CD14-positive monocyte (primary cell): ENCODE results near the gene GSTT4. TPM values are rescaled to one million over a fixed set of nuclear protein-coding genes. Genes with fewer than 3 reads are reported as not detected.
A peak's percentile ranks its signal among the peaks of the same experiment; 100 is the strongest.

Experiments
- DNase-seq, 3 donors: peaks; one replicate each; pipeline ENCODE4 v3.0.0-alpha.2; 2011 to 2022
- H2AFZ ChIP-seq: 2 replicates; pipeline ENCODE4 v1.6.0; 2012; ENCODE audit warnings: mild to moderate bottlenecking, low read depth, low read length, inconsistent platforms; ENCODE audit not compliant: insufficient read depth, poor library complexity, severe bottlenecking
- H3K27ac ChIP-seq, 2 donors: 1 replicate in 1 of 2; 2 replicates in 1 of 2; pipeline ENCODE4 v1.5.1; 2012 to 2013; ENCODE audit warnings: low read length in 2 of 2, control low read depth in 1 of 2, inconsistent platforms in 1 of 2, low read depth in 1 of 2, mild to moderate bottlenecking in 1 of 2
- H3K27me3 ChIP-seq, 2 donors: one replicate each; pipeline versions ENCODE4 v1.6.0 to v1.6.1; 2011 to 2013; ENCODE audit warnings: low read length in 2 of 2; ENCODE audit not compliant: control insufficient read depth in 2 of 2, insufficient read depth in 2 of 2
- H3K36me3 ChIP-seq, 2 donors: replicated peaks in 1 of 2; 1 replicate in 1 of 2; 2 replicates in 1 of 2; pipeline versions ENCODE4 v1.5.1 to v1.6.1; 2012 to 2013; ENCODE audit warnings: low read length in 2 of 2, control low read depth in 1 of 2, inconsistent platforms in 1 of 2, mild to moderate bottlenecking in 1 of 2; ENCODE audit not compliant: insufficient read depth in 2 of 2, control insufficient read depth in 1 of 2
- H3K4me1 ChIP-seq, 2 donors: 1 replicate in 1 of 2; 2 replicates in 1 of 2; pipeline versions ENCODE4 v1.5.1 to v1.6.1; 2012 to 2013; ENCODE audit warnings: low read length in 2 of 2, control low read depth in 1 of 2, inconsistent platforms in 1 of 2, mild to moderate bottlenecking in 1 of 2, moderate library complexity in 1 of 2; ENCODE audit not compliant: insufficient read depth in 2 of 2, control insufficient read depth in 1 of 2
- H3K4me2 ChIP-seq: replicated peaks from 2 replicates; pipeline ENCODE3; 2012; ENCODE audit warnings: low read length, moderate library complexity, mild to moderate bottlenecking; ENCODE audit not compliant: poor library complexity, severe bottlenecking; ENCODE audit errors: extremely low read depth
- H3K4me3 ChIP-seq, 3 experiments: fragments of 200-600 bp in 1 of 3; sonication (generic) in 1 of 3; replicated peaks in 1 of 3; 1 replicate in 2 of 3; 2 replicates in 1 of 3; pipeline ENCODE4 v1.5.1; 2011 to 2013; ENCODE audit warnings: low read length in 3 of 3, mild to moderate bottlenecking in 3 of 3, control low read depth in 2 of 3, low read depth in 2 of 3, inconsistent platforms in 1 of 3, moderate library complexity in 1 of 3
- H3K79me2 ChIP-seq: 2 replicates; pipeline ENCODE4 v1.6.0; 2012; ENCODE audit warnings: mild to moderate bottlenecking, control low read depth, inconsistent platforms, low read length, moderate library complexity; ENCODE audit not compliant: insufficient read depth
- H3K9ac ChIP-seq: 2 replicates; pipeline ENCODE4 v1.6.0; 2017; ENCODE audit warnings: low read length, mild to moderate bottlenecking; ENCODE audit not compliant: insufficient read depth, poor library complexity, severe bottlenecking
- H3K9me3 ChIP-seq, 2 donors: replicated peaks in 1 of 2; 1 replicate in 1 of 2; 2 replicates in 1 of 2; pipeline versions ENCODE4 v1.5.1 to v1.6.1; 2012 to 2013; ENCODE audit warnings: low read length in 2 of 2, control low read depth in 1 of 2; ENCODE audit not compliant: control insufficient read depth in 1 of 2, insufficient read depth in 1 of 2
- H4K20me1 ChIP-seq: 2 replicates; pipeline ENCODE4 v1.6.0; 2012; ENCODE audit warnings: mild to moderate bottlenecking, low read length, control low read depth, moderate library complexity; ENCODE audit not compliant: insufficient read depth
- H3K27ac Mint-ChIP-seq, 7 donors: one replicate each; pipeline ENCODE4 v1.8.0; 2020; ENCODE audit warnings: mild to moderate bottlenecking in 7 of 7, mixed read lengths in 7 of 7, moderate library complexity in 6 of 7, inconsistent platforms in 2 of 7
- H3K27me3 Mint-ChIP-seq, 3 donors: one replicate each; pipeline ENCODE4 v1.8.0; 2021 to 2022; ENCODE audit warnings: low read depth in 3 of 3, mild to moderate bottlenecking in 3 of 3, mixed read lengths in 3 of 3, moderate library complexity in 3 of 3, inconsistent platforms in 1 of 3
- H3K36me3 Mint-ChIP-seq, 2 donors: one replicate each; pipeline ENCODE4 v1.8.0; 2020; ENCODE audit warnings: mixed read lengths in 2 of 2, inconsistent platforms in 1 of 2, mild to moderate bottlenecking in 1 of 2
- H3K4me1 Mint-ChIP-seq: one replicate; pipeline ENCODE4 v1.8.0; 2020; ENCODE audit warnings: mild to moderate bottlenecking, mixed read lengths
- H3K4me3 Mint-ChIP-seq, 2 donors: one replicate each; pipeline ENCODE4 v1.8.0; 2020; ENCODE audit warnings: mild to moderate bottlenecking in 2 of 2, mixed read lengths in 2 of 2, moderate library complexity in 1 of 2
- H3K9me3 Mint-ChIP-seq, 7 donors: one replicate each; pipeline ENCODE4 v1.8.0; 2020 to 2022; ENCODE audit warnings: mixed read lengths in 7 of 7, mild to moderate bottlenecking in 6 of 7, moderate library complexity in 6 of 7, inconsistent platforms in 2 of 7
- WGBS: methylation state at CpG from one replicate; pipeline ENCODE4 v1.1.5; 2013; ENCODE audit warnings: missing lambda C conversion rate; ENCODE audit not compliant: insufficient coverage; 5-methylcytosine and 5-hydroxymethylcytosine counted together
- intact Hi-C, 2 donors: fragments of 100-400 bp; cut with micrococcal nuclease; formaldehyde crosslinking; loops; one replicate each; pipeline versions ENCODE4 v1.15.0 to v1.15.1; 2023
- polyA plus RNA-seq, 3 donors: library from polyadenylated mRNA; depleted of rRNA in 1 of 3; unstranded in 2 of 3; stranded (reverse) in 1 of 3; fragments of 300-500 nt in 2 of 3; fragments of >200 nt in 1 of 3; fragmentation: Illumina TruSeq in 2 of 3; gene quantifications; 1 replicate in 2 of 3; 2 replicates in 1 of 3; pipeline ENCODE4 v1.2.3, GENCODE V29; 2012 to 2021
- TF ChIP-seq, protein P1 (sequence below): fragments of 200-600 bp; IDR thresholded peaks from one replicate; pipeline ENCODE4 v1.8.0; 2022; ENCODE audit warnings: antibody characterized with exemption, mild to moderate bottlenecking

Gene GSTT4
- polyA plus RNA-seq, 3 donors: not detected

- Histone ChIP-seq H3K4me2 (no peak overlapping the region), H3K79me2 (peaks cover 27% of the 10 kb centered on the region), H3K27ac (no peak overlapping the region), H3K9me3 (no peaks in the 10 kb centered on the region), H3K4me1 (no peaks in the 10 kb centered on the region), H3K27me3 (no peaks in the 10 kb centered on the region), H3K9ac (no peak overlapping the region), H3K36me3 (peaks cover 30 to 42% of the 10 kb centered on the region in 2 donors), H2AFZ (no peak overlapping the region), H3K4me3 (no peak overlapping the region), H4K20me1 (no peaks in the 10 kb centered on the region)
- Mint-ChIP-seq H3K9me3 (no peaks in the 10 kb centered on the region), H3K27me3 (peaks cover 0 to 2% (median 0%) of the 10 kb centered on the region in 3 donors), H3K36me3 (peaks cover 25 to 36% of the 10 kb centered on the region in 2 donors), H3K4me3 (no peak overlapping the region), H3K4me1 (peaks cover 8% of the 10 kb centered on the region), H3K27ac (peak overlapping the region in 1 of 7 donors; percentile 81)
- WGBS: 100% methylated on average over 2 of the region's 4 CpGs
- intact Hi-C loops: no loop called here
- no peak for DNase-seq
- TF ChIP-seq, protein P1, sequence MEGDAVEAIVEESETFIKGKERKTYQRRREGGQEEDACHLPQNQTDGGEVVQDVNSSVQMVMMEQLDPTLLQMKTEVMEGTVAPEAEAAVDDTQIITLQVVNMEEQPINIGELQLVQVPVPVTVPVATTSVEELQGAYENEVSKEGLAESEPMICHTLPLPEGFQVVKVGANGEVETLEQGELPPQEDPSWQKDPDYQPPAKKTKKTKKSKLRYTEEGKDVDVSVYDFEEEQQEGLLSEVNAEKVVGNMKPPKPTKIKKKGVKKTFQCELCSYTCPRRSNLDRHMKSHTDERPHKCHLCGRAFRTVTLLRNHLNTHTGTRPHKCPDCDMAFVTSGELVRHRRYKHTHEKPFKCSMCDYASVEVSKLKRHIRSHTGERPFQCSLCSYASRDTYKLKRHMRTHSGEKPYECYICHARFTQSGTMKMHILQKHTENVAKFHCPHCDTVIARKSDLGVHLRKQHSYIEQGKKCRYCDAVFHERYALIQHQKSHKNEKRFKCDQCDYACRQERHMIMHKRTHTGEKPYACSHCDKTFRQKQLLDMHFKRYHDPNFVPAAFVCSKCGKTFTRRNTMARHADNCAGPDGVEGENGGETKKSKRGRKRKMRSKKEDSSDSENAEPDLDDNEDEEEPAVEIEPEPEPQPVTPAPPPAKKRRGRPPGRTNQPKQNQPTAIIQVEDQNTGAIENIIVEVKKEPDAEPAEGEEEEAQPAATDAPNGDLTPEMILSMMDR: no peak
Observed at GRCh38 chr22:24033731-24034130, 28.5 kb upstream of the GSTT4 start.

DNA sequence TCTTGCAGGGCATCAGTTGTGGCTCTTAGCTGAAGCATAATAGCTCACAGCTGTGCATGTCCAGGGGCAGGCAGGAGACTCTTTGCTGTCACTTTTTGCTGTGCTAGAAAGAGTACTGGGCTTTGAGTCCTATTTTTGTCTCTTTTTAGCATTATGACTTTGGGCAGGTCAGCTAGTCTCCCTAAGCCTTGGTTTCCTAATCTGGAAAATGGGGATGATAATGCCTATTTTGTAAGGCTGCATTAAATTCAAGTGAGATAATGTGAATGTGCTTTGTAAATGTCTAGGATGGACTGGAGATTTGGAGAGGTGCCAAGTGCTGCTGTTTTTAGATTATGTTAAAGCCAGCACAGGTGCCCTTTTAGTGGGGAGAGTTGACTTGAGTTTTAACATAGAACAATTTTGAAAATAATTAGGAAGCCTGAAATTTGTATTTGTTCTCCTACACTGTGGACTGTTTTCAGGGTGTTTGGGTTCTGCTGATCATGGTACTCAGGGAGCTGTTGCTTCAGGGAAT is 25.0 kb upstream of the GSTT4 start:
- Histone ChIP-seq H3K27me3 (no peaks in the 10 kb centered on the region), H3K27ac (no peak overlapping the region), H3K4me3 (no peak overlapping the region), H4K20me1 (no peaks in the 10 kb centered on the region), H3K36me3 (peaks cover 9 to 21% of the 10 kb centered on the region in 2 donors), H3K79me2 (peaks cover 26% of the 10 kb centered on the region), H2AFZ (no peak overlapping the region), H3K9me3 (no peaks in the 10 kb centered on the region), H3K9ac (no peak overlapping the region), H3K4me2 (no peak overlapping the region), H3K4me1 (no peaks in the 10 kb centered on the region)
- peaks cover 16 to 18% of the 10 kb centered on the region in 2 donors for H3K36me3 Mint-ChIP-seq
- H3K27me3 Mint-ChIP-seq: peaks cover 0 to 1% (median 0%) of the 10 kb centered on the region in 3 donors
- no peak for DNase-seq
- intact Hi-C loops: no loop called here
- no peak overlapping the region for H3K27ac Mint-ChIP-seq
- peaks cover 8% of the 10 kb centered on the region for H3K4me1 Mint-ChIP-seq
- H3K4me3 Mint-ChIP-seq: no peak overlapping the region
- TF ChIP-seq, protein P1: no peak
- H3K9me3 Mint-ChIP-seq: no peaks in the 10 kb centered on the region
